Nucleus accumbens (tissue), 56 donors: ENCODE results near the gene TBCD.

Source experiments
- DNase-seq, 56 donors: peaks; one replicate each; lab custom pipeline; 2025; lab: John Stamatoyannopoulos, UW

TBCD gene

GRCh38 chr17:82843904-82844680, 92.2 kb downstream of the TBCD start:
- no peak for DNase-seq

- DNase-seq = no peak
Measured at GRCh38 chr17:82844796-82845162, 92.9 kb downstream of the TBCD start.

GRCh38 chr17:82845163-82845807, 93.4 kb downstream of the TBCD start:
- peak in 2 of 56 donors; percentile 25 to 32 for DNase-seq

GRCh38 chr17:82846061-82846691, 94.3 kb downstream of the TBCD start:
- DNase-seq = no peak

- no peak for DNase-seq
Measured at GRCh38 chr17:82848022-82848592, 96.2 kb downstream of the TBCD start.

GRCh38 chr17:82849076-82849945, 97.4 kb downstream of the TBCD start:
- no peak for DNase-seq

- no peak for DNase-seq
Measured at GRCh38 chr17:82851381-82851780, 99.5 kb downstream of the TBCD start.

GRCh38 chr17:82854226-82854625, 102.4 kb downstream of the TBCD start:
- no peak for DNase-seq

GRCh38 chr17:82856361-82856760, 104.5 kb downstream of the TBCD start:
- no peak for DNase-seq

- no peak for DNase-seq
Measured at GRCh38 chr17:82858376-82859126, 106.7 kb downstream of the TBCD start.

- DNase-seq = peak in 11 of 56 donors; percentile 5 to 50 (median 32)
Measured at GRCh38 chr17:82859431-82860403, 107.9 kb downstream of the TBCD start.

GRCh38 chr17:82860606-82861392, 108.9 kb downstream of the TBCD start:
- no peak for DNase-seq

- no peak for DNase-seq
Measured at GRCh38 chr17:82861393-82861775, 109.5 kb downstream of the TBCD start.

- DNase-seq = no peak
Measured at GRCh38 chr17:82862191-82862590, 110.3 kb downstream of the TBCD start.

- no peak for DNase-seq
Measured at GRCh38 chr17:82862737-82863382, 111.0 kb downstream of the TBCD start.

GRCh38 chr17:82863383-82863940, 111.6 kb downstream of the TBCD start:
- DNase-seq = no peak
